Smooth muscle cell (in vitro differentiated cells): ENCODE results near the gene INSIG1. TPM values are rescaled to one million over a fixed set of nuclear protein-coding genes. Genes with fewer than 3 reads are reported as not detected.

Source experiments
- DNase-seq: peaks from one replicate; lab custom pipeline; 2025; ENCODE audit not compliant: unreplicated experiment; lab: John Stamatoyannopoulos, UW
- H2AFZ ChIP-seq: fragments of 200-600 bp; sonication (generic); 2 replicates; pipeline ENCODE4 v1.6.0; 2016; ENCODE audit warnings: antibody characterized with exemption, low read depth, mild to moderate bottlenecking
- H3F3A ChIP-seq: fragments of 200-600 bp; sonication (generic); 2 replicates; pipeline ENCODE4 v1.6.0; 2017; ENCODE audit warnings: antibody characterized with exemption, low read depth
- H3K27ac ChIP-seq: fragments of 200-600 bp; sonication (generic); 2 replicates; pipeline ENCODE4 v1.5.1; 2016; ENCODE audit warnings: low read depth, mild to moderate bottlenecking
- H3K27me3 ChIP-seq: fragments of 200-600 bp; sonication (generic); 2 replicates; pipeline ENCODE4 v1.6.1; 2016; ENCODE audit warnings: low read depth, mild to moderate bottlenecking
- H3K36me3 ChIP-seq: fragments of 200-600 bp; sonication (generic); 2 replicates; pipeline ENCODE4 v1.5.1; 2016; ENCODE audit warnings: low read depth
- H3K4me1 ChIP-seq: fragments of 200-600 bp; sonication (generic); 2 replicates; pipeline ENCODE4 v1.5.1; 2016; ENCODE audit warnings: low read depth
- H3K4me2 ChIP-seq: fragments of 200-600 bp; sonication (generic); 2 replicates; pipeline ENCODE4 v1.6.0; 2016; ENCODE audit warnings: mild to moderate bottlenecking
- H3K4me3 ChIP-seq: fragments of 200-600 bp; sonication (generic); 2 replicates; pipeline ENCODE4 v1.5.1; 2016; ENCODE audit warnings: mild to moderate bottlenecking
- H3K79me2 ChIP-seq: fragments of 200-600 bp; sonication (generic); 2 replicates; pipeline ENCODE4 v1.6.0; 2016; ENCODE audit warnings: low read depth, mild to moderate bottlenecking
- H3K9ac ChIP-seq: fragments of 200-600 bp; sonication (generic); 2 replicates; pipeline ENCODE4 v1.6.0; 2016; ENCODE audit warnings: low read depth
- H3K9me3 ChIP-seq: fragments of 200-600 bp; sonication (generic); replicated peaks from 2 replicates; pipeline ENCODE4 v1.5.1; 2016; ENCODE audit warnings: low read depth
- H4K20me1 ChIP-seq: fragments of 200-600 bp; sonication (generic); 2 replicates; pipeline ENCODE4 v1.6.0; 2016; ENCODE audit warnings: low read depth
- WGBS: methylation state at CpG from one replicate; pipeline ENCODE4 v1.1.7; 2016; ENCODE audit warnings: low lambda C conversion rate; 5-methylcytosine and 5-hydroxymethylcytosine counted together
- polyA plus RNA-seq: library from polyadenylated mRNA; unstranded; fragments of >200 nt; fragmentation: Nextera tagmentation; extraction: Ambion mirVana; gene quantifications from 2 replicates; pipeline ENCODE4 v1.2.1, GENCODE V29; 2016
- total RNA-seq: library from RNA; depleted of rRNA; stranded (reverse); fragments of >200 nt; gene quantifications from 2 replicates; pipeline ENCODE4 v1.2.3, GENCODE V29; 2014
- TF ChIP-seq, protein P1 (sequence below): fragments of 200-600 bp; sonication (generic); IDR thresholded peaks from 2 replicates; pipeline ENCODE4 v1.5.1; 2017; ENCODE audit warnings: borderline replicate concordance, mild to moderate bottlenecking, antibody characterized with exemption; ENCODE audit not compliant: insufficient read depth, poor library complexity, severe bottlenecking

The INSIG1 gene
- total and polyA plus RNA-seq, 2 experiments from 2014 or later: 277 to 302 TPM

DNA sequence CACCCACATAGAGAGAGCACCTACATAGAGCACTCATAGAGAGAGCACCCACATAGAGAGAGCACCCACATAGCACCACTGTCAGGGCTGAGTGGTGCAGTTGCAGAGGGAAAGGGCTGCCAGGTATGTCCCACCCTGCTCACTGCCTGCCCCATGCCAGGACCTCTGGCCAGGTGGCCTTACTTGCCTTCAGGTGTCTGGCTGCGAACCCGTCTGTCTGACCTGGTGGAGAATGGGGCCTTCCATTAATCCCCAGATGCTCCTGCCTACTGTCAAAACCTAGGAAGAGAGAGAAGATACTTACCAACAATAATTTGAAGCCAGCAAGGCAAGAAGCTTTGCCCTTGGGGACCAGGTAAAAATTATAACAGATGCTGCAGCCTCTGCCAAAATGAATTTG is 51.1 kb downstream of the INSIG1 start:
- TF ChIP-seq, protein P1, sequence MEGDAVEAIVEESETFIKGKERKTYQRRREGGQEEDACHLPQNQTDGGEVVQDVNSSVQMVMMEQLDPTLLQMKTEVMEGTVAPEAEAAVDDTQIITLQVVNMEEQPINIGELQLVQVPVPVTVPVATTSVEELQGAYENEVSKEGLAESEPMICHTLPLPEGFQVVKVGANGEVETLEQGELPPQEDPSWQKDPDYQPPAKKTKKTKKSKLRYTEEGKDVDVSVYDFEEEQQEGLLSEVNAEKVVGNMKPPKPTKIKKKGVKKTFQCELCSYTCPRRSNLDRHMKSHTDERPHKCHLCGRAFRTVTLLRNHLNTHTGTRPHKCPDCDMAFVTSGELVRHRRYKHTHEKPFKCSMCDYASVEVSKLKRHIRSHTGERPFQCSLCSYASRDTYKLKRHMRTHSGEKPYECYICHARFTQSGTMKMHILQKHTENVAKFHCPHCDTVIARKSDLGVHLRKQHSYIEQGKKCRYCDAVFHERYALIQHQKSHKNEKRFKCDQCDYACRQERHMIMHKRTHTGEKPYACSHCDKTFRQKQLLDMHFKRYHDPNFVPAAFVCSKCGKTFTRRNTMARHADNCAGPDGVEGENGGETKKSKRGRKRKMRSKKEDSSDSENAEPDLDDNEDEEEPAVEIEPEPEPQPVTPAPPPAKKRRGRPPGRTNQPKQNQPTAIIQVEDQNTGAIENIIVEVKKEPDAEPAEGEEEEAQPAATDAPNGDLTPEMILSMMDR: no peak
- no peaks in the 10 kb centered on the region for H3F3A ChIP-seq
- no peak overlapping the region for H2AFZ ChIP-seq
- no peak overlapping the region for H3K4me3 ChIP-seq
- H3K27ac ChIP-seq: no peak overlapping the region
- H3K27me3 ChIP-seq: peaks cover 13% of the 10 kb centered on the region
- no peak overlapping the region for H3K9ac ChIP-seq
- WGBS: 94% methylated on average over 2 of the region's 2 CpGs
- no peak overlapping the region for H3K4me2 ChIP-seq
- no peaks in the 10 kb centered on the region for H3K36me3 ChIP-seq
- no peaks in the 10 kb centered on the region for H3K79me2 ChIP-seq
- H3K9me3 ChIP-seq: no peaks in the 10 kb centered on the region
- no peak for DNase-seq
- H4K20me1 ChIP-seq: no peaks in the 10 kb centered on the region
- no peaks in the 10 kb centered on the region for H3K4me1 ChIP-seq

DNA sequence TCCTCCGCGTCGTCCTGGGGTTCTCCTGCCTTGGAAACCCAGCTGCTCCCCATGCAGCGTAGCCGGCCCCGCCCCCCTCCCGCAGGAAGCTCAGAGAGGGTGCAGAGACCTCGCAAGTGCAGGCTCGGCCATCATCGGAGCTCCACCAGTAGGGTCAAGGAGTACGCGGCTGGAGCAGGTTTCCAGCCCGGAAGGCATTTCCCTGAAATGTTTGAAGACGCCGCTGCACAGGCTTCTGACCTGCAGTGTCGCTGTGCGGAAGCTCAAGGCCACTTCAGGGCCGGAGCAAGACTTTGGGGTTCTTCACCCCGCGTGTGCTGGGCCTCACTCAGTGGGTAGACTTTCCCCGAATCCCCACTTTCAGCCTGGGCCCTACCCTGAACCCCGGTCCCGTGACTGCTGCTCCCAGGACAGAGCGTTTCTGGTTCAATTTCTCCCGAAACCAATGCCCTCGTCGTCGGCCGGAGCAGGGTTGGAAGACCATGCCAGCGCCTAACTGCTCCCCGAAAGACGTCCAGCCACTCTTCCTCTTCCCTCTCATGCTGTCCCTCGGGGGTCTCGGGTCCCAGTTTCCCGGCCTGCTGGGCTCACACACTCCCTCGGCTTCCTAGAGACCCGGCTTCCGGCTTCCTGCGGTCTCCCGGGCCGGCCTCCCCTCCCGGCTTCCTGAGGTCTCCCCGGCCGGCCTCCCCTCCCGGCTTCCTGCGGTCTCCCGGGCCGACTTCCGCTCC is 52.1 kb downstream of the INSIG1 start:
- Histone ChIP-seq H3K9ac (no peak overlapping the region), H3K4me2 (no peak overlapping the region), H2AFZ (no peak overlapping the region), H3K4me3 (no peak overlapping the region), H3K36me3 (no peaks in the 10 kb centered on the region), H3K79me2 (no peaks in the 10 kb centered on the region), H3K9me3 (no peaks in the 10 kb centered on the region), H3K4me1 (no peaks in the 10 kb centered on the region), H3K27ac (no peak overlapping the region), H3K27me3 (peaks cover 13% of the 10 kb centered on the region), H4K20me1 (no peaks in the 10 kb centered on the region), H3F3A (no peaks in the 10 kb centered on the region)
- TF ChIP-seq, protein P1: no peak
- no peak for DNase-seq
- WGBS: 68% methylated on average over 42 of the region's 49 CpGs

DNA sequence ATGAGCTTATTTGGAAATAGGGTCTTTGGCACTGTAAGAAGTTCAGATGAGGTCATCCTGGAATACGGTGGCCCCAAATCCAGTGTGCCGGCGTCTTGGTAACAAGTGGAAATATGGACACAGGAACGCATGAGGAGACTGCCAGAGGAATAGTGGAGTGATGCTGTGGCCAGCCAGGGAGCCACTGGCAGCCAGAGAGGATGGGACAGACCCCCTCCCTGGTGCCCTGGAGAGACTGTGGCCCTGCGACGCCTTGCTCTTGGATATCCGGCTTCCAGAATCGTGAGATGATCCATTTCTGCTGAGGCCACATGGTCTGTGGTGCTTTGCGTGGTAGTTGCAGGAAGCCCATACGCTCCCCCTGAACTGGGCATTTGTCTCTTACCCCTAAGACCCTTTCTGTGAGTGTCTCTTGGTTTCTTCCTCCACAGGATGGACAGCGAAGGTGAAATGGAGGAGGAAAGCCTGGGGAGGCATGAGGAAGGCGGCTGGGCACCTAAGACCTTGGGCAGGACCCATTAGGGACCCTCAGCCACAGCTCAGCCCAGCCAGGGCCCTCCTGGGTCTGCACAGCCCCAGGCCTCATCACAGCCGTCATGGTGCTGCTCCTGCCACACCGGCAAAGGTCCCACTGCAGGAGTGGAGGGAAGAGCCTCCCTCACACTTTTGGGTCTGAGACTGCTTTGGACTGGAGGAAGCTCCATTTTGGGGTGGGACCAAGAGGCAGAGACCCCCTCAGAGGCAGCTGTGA is 53.6 kb downstream of the INSIG1 start:
- H3F3A ChIP-seq: no peaks in the 10 kb centered on the region
- H3K9me3 ChIP-seq: no peaks in the 10 kb centered on the region
- no peaks in the 10 kb centered on the region for H3K36me3 ChIP-seq
- H3K4me3 ChIP-seq: no peak overlapping the region
- H4K20me1 ChIP-seq: no peaks in the 10 kb centered on the region
- H2AFZ ChIP-seq: no peak overlapping the region
- peaks cover 13% of the 10 kb centered on the region for H3K27me3 ChIP-seq
- no peak overlapping the region for H3K9ac ChIP-seq
- H3K4me1 ChIP-seq: no peaks in the 10 kb centered on the region
- no peak for DNase-seq
- H3K79me2 ChIP-seq: no peaks in the 10 kb centered on the region
- WGBS: 94% methylated on average over 14 of the region's 14 CpGs
- H3K27ac ChIP-seq: no peak overlapping the region
- no peak overlapping the region for H3K4me2 ChIP-seq
- TF ChIP-seq, protein P1: no peak
